Activated naive CD8-positive, alpha-beta T cell (primary cell): ENCODE data around the gene ARMH3.

ENCODE experiments used
- H3K27ac Mint-ChIP-seq: one replicate; pipeline ENCODE4 v1.8.0; 2021; ENCODE audit warnings: mixed read lengths
- H3K27me3 Mint-ChIP-seq: one replicate; pipeline ENCODE4 v1.8.0; 2021; ENCODE audit warnings: mixed read lengths
- H3K36me3 Mint-ChIP-seq: one replicate; pipeline ENCODE4 v1.8.0; 2021; ENCODE audit warnings: mixed read lengths
- H3K4me1 Mint-ChIP-seq: one replicate; pipeline ENCODE4 v1.8.0; 2021; ENCODE audit warnings: low read depth, mixed read lengths
- H3K4me3 Mint-ChIP-seq: one replicate; pipeline ENCODE4 v1.8.0; 2021; ENCODE audit warnings: mild to moderate bottlenecking, mixed read lengths
- H3K9me3 Mint-ChIP-seq: one replicate; pipeline ENCODE4 v1.8.0; 2021; ENCODE audit warnings: low read depth, mixed read lengths

Gene ARMH3

GRCh38 chr10:101826852-101827434 lies 229.0 kb downstream of the ARMH3 start:
- Mint-ChIP-seq H3K4me3 (no peak overlapping the region), H3K9me3 (no peaks in the 10 kb centered on the region), H3K27ac (no peak overlapping the region), H3K27me3 (no peaks in the 10 kb centered on the region), H3K4me1 (peaks cover 23% of the 10 kb centered on the region), H3K36me3 (no peaks in the 10 kb centered on the region)

GRCh38 chr10:101824736-101825135 lies 231.2 kb downstream of the ARMH3 start:
- H3K4me3 Mint-ChIP-seq = no peak overlapping the region
- no peaks in the 10 kb centered on the region for H3K27me3 Mint-ChIP-seq
- H3K4me1 Mint-ChIP-seq = peaks cover 12% of the 10 kb centered on the region
- no peak overlapping the region for H3K27ac Mint-ChIP-seq
- H3K9me3 Mint-ChIP-seq = no peaks in the 10 kb centered on the region
- H3K36me3 Mint-ChIP-seq = peaks cover 2% of the 10 kb centered on the region

GRCh38 chr10:101818872-101819633 lies 236.9 kb downstream of the ARMH3 start:
- Mint-ChIP-seq H3K36me3 (peaks cover 2% of the 10 kb centered on the region), H3K27ac (peak overlapping the region; percentile 98), H3K4me3 (peak overlapping the region; percentile 97), H3K9me3 (no peaks in the 10 kb centered on the region), H3K4me1 (peaks cover 47% of the 10 kb centered on the region), H3K27me3 (no peaks in the 10 kb centered on the region)

- peaks cover 55% of the 10 kb centered on the region for H3K4me1 Mint-ChIP-seq
- H3K27ac Mint-ChIP-seq = peak within 1 kb of the TSS; percentile 98
- peak within 1 kb of the TSS; percentile 97 for H3K4me3 Mint-ChIP-seq
- H3K9me3 Mint-ChIP-seq = no peaks in the 10 kb centered on the region
- H3K27me3 Mint-ChIP-seq = no peaks in the 10 kb centered on the region
- H3K36me3 Mint-ChIP-seq = peaks cover 2% of the 10 kb centered on the region
Measured at GRCh38 chr10:101818119-101818871, 237.7 kb downstream of the ARMH3 start, which contains the start of gene OGA. Gene OGA (minus strand): TSS chr10:101818444. CDS start chr10:101818022, 422 bp downstream.

GRCh38 chr10:101817337-101818118 lies 238.4 kb downstream of the ARMH3 start:
- Mint-ChIP-seq H3K4me3 (peak overlapping the region; percentile 97), H3K4me1 (peaks cover 62% of the 10 kb centered on the region), H3K9me3 (no peaks in the 10 kb centered on the region), H3K27me3 (no peaks in the 10 kb centered on the region), H3K36me3 (peaks cover 2% of the 10 kb centered on the region), H3K27ac (peak overlapping the region; percentile 98)

- Mint-ChIP-seq H3K4me1 (peaks cover 68% of the 10 kb centered on the region), H3K9me3 (no peaks in the 10 kb centered on the region), H3K4me3 (peak overlapping the region; percentile 97), H3K27me3 (no peaks in the 10 kb centered on the region), H3K27ac (peak overlapping the region; percentile 98), H3K36me3 (peaks cover 2% of the 10 kb centered on the region)
Measured at GRCh38 chr10:101816913-101817336, 239.0 kb downstream of the ARMH3 start.

GRCh38 chr10:101816376-101816775 lies 239.6 kb downstream of the ARMH3 start:
- H3K27ac Mint-ChIP-seq = peak overlapping the region; percentile 98
- H3K9me3 Mint-ChIP-seq = no peaks in the 10 kb centered on the region
- H3K4me1 Mint-ChIP-seq = peaks cover 70% of the 10 kb centered on the region
- H3K36me3 Mint-ChIP-seq = peaks cover 2% of the 10 kb centered on the region
- no peaks in the 10 kb centered on the region for H3K27me3 Mint-ChIP-seq
- H3K4me3 Mint-ChIP-seq = peak overlapping the region; percentile 97

GRCh38 chr10:101814466-101815071 lies 241.4 kb downstream of the ARMH3 start:
- peaks cover 71% of the 10 kb centered on the region for H3K4me1 Mint-ChIP-seq
- peaks cover 2% of the 10 kb centered on the region for H3K36me3 Mint-ChIP-seq
- no peaks in the 10 kb centered on the region for H3K9me3 Mint-ChIP-seq
- H3K4me3 Mint-ChIP-seq = peak overlapping the region; percentile 97
- H3K27ac Mint-ChIP-seq = peak overlapping the region; percentile 94
- H3K27me3 Mint-ChIP-seq = no peaks in the 10 kb centered on the region

- peak overlapping the region; percentile 94 for H3K27ac Mint-ChIP-seq
- peaks cover 68% of the 10 kb centered on the region for H3K4me1 Mint-ChIP-seq
- H3K27me3 Mint-ChIP-seq = no peaks in the 10 kb centered on the region
- H3K9me3 Mint-ChIP-seq = no peaks in the 10 kb centered on the region
- peak overlapping the region; percentile 44 for H3K4me3 Mint-ChIP-seq
- peaks cover 2% of the 10 kb centered on the region for H3K36me3 Mint-ChIP-seq
Measured at GRCh38 chr10:101812606-101813005, 243.4 kb downstream of the ARMH3 start.

GRCh38 chr10:101807158-101807557 lies 248.8 kb downstream of the ARMH3 start:
- Mint-ChIP-seq H3K27ac (peak overlapping the region; percentile 73), H3K36me3 (peaks cover 6% of the 10 kb centered on the region), H3K9me3 (no peaks in the 10 kb centered on the region), H3K27me3 (no peaks in the 10 kb centered on the region), H3K4me1 (peaks cover 40% of the 10 kb centered on the region), H3K4me3 (no peak overlapping the region)

GRCh38 chr10:101803511-101803910 lies 252.5 kb downstream of the ARMH3 start:
- H3K4me1 Mint-ChIP-seq = peaks cover 36% of the 10 kb centered on the region
- no peaks in the 10 kb centered on the region for H3K9me3 Mint-ChIP-seq
- H3K27ac Mint-ChIP-seq = peak overlapping the region; percentile 67
- H3K27me3 Mint-ChIP-seq = no peaks in the 10 kb centered on the region
- peaks cover 7% of the 10 kb centered on the region for H3K36me3 Mint-ChIP-seq
- H3K4me3 Mint-ChIP-seq = no peak overlapping the region

GRCh38 chr10:101797403-101798059 lies 258.4 kb downstream of the ARMH3 start:
- Mint-ChIP-seq H3K9me3 (no peaks in the 10 kb centered on the region), H3K4me3 (no peak overlapping the region), H3K27ac (peak overlapping the region; percentile 88), H3K36me3 (peaks cover 10% of the 10 kb centered on the region), H3K27me3 (no peaks in the 10 kb centered on the region), H3K4me1 (peaks cover 34% of the 10 kb centered on the region)
